Measurements from ENCODE around the gene JUNB.
"Not testable (repeated sequence)": the region's sequence is repeated elsewhere in the genome, so short reads cannot be mapped to it uniquely, and the experiment has no call there.

JUNB gene

GRCh38 chr19:12806242-12807081 is 15.2 kb downstream of the JUNB start, which contains the start of gene RNASEH2A:
Gene RNASEH2A, plus strand, starts transcription at chr19:12806584. Its CDS starts 90 bp downstream, at chr19:12806674.
- DNase-seq = peak; percentile 88 to 91

- no peak for DNase-seq
These were observed 23.8 kb downstream of the JUNB start for GRCh38 chr19:12815088-12815487.

GRCh38 chr19:12817188-12817587 is 25.9 kb downstream of the JUNB start:
- not testable (repeated sequence) for DNase-seq

- DNase-seq = not testable (repeated sequence)
These were observed 26.5 kb downstream of the JUNB start for GRCh38 chr19:12817810-12818209.

- no peak for DNase-seq
These were observed 30.5 kb downstream of the JUNB start for GRCh38 chr19:12821761-12822160.

GRCh38 chr19:12825254-12826131 is 34.2 kb downstream of the JUNB start:
- DNase-seq = peak; percentile 51 to 53

GRCh38 chr19:12828494-12828893 is 37.2 kb downstream of the JUNB start:
- peak; percentile 50 to 58 for DNase-seq

- no peak for DNase-seq
These were observed 42.1 kb downstream of the JUNB start for GRCh38 chr19:12833418-12833737.

GRCh38 chr19:12833738-12834565 is 42.7 kb downstream of the JUNB start:
- peak; percentile 47 to 49 for DNase-seq

- no peak for DNase-seq
These were observed 43.3 kb downstream of the JUNB start, which contains the start of gene RTBDN for GRCh38 chr19:12834566-12834943. Gene RTBDN, minus strand, starts transcription at chr19:12834579. Its CDS starts 4,600 bp downstream, at chr19:12829979.

- DNase-seq = peak in 1 of 2 experiments; percentile 26
These were observed 43.9 kb downstream of the JUNB start for GRCh38 chr19:12834976-12835757.

- DNase-seq = no peak
These were observed 45.2 kb downstream of the JUNB start for GRCh38 chr19:12836529-12836863.

- DNase-seq = no peak
These were observed 45.9 kb downstream of the JUNB start for GRCh38 chr19:12837225-12837624.

GRCh38 chr19:12838182-12838885 is 47.0 kb downstream of the JUNB start, which contains the start of gene MAST1:
Gene MAST1, plus strand, starts transcription at chr19:12838515. Its CDS starts 58 bp downstream, at chr19:12838573.
- DNase-seq = peak; percentile 60 to 67

- peak in 1 of 2 experiments; percentile 27 for DNase-seq
These were observed 47.8 kb downstream of the JUNB start for GRCh38 chr19:12838886-12839756.

- peak; percentile 65 to 73 for DNase-seq
These were observed 49.1 kb downstream of the JUNB start for GRCh38 chr19:12840091-12841079.

- DNase-seq = peak in 1 of 2 experiments; percentile 38
These were observed 49.8 kb downstream of the JUNB start for GRCh38 chr19:12841094-12841493.

- DNase-seq = no peak
These were observed 51.2 kb downstream of the JUNB start for GRCh38 chr19:12842511-12842910.

Measured in activated CD4-positive, alpha-beta T cell treated with anti-CD3 and anti-CD28 coated beads, Interleukin-2, amount 50 U/mL, for 48 hours (primary cell).